GDM1 (cell line): Measurements from ENCODE around the gene DNAAF1.
A peak's percentile ranks its signal among the peaks of the same experiment; 100 is the strongest.
"Not testable (repeated sequence)": the region's sequence is repeated elsewhere in the genome, so short reads cannot be mapped to it uniquely, and the experiment has no call there.

Source experiments
- DNase-seq: peaks from one replicate; lab custom pipeline; 2025; lab: John Stamatoyannopoulos, UW

DNAAF1 gene

DNA sequence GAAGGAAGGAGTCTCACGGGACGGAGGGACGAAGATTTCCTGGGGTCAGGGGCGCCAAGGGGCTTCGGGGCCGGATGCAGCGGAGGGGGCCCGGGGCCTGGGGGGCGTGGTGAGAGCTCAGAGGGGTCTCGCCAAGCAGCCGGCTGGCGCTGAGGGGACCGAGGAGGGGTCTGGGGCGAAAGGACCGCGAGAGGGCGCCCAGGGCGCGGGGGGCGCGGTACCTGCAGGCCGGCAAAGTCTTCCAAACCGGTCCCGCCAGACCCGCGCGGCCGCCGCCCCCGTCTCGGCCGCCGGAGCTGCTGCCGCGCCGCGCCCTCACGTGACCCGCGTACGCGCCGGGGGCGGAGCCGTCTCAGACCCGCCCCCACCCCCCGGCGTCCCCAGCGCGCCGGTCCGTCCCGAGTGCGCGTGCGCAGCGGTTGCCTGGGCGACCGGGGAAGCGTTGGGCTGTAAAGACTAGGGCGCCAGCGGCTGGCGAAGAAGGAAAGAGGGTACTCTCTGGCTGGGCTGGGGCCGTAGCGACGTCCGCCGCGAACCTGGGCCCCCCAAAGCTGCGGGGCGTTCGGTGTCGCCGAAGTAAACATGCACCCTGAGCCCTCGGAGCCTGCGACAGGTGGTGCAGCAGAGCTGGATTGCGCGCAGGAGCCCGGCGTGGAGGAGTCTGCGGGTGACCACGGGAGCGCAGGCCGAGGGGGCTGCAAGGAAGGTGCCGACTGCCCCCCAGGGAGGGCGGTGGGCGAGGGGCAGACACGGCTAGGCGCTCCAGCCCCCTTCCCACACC lies at the start of gene DNAAF1, which contains the start of gene HSDL1:
DNAAF1 (plus strand) TSS at position 450 of the 781 bp plus-strand sequence; CDS start at position 583, 133 bp downstream.
HSDL1 (minus strand) TSS at position 319 of the 781 bp plus-strand sequence. CDS start 13,856 bp downstream, outside the sequence.
- DNase-seq: peak; percentile 63

DNA sequence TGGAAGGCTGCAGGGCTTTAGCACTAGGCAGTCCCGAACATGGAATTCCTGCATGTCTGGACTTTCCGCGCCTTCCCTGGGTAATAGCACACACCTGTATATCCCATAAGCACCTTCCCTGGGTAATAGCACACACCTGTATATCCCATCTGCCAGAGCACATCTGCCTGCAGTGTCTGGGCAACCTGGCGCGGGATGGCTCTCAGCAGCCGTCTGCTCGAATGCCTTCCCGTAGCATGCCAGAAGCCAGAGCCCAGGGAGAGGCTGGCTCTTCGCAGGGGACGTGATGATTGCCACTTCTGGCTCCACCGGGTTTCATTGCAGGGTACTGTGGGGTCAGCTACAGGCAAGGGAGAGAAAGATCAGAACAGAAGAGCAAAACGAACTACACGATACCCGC lies 49.6 kb upstream of the DNAAF1 start:
- DNase-seq: no peak

DNA sequence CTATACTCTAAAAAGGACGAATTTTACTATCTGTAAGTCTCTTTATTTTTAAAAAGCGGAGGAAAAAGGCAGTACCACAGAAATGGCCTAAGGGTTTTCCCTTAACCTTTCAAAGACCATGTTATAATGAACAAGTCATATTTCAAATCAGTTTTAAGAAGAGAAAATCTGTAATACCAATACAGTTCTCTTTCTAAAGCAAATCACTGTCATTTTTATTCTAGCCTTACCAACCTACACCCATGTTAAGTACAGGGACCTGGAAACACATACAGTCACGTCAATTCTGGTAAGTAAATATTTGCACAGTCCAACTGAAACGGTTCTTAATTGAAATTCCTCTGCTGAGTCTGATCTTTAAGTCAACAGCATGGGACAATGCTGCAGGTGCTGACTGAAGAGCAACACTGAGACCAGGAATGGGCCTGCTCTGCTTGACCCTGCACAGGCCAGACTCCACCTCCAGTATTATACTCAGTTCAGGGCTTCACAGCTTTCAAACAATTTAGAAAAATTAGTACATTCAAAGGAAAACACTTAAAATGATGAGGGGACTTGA lies 48.6 kb upstream of the DNAAF1 start:
- DNase-seq: no peak

DNA sequence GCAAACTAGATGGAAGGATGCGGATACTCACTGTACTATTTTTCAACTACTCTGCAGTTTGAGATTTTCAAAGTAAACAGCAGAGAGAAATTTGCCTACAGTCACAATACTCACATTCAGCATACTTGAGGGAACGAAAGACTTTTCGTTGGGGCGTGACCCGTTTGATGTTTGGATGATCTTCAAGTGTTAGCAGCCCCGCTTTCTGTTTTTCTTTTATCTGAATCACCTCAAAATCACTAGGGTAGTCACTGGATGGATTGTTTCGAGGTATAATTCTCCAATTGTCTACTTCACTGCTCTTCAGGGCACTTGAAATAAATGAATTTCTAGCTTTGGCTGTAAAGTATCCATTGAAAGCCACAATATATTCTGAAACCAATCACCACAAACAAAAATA lies 46.2 kb upstream of the DNAAF1 start:
- no peak for DNase-seq

DNA sequence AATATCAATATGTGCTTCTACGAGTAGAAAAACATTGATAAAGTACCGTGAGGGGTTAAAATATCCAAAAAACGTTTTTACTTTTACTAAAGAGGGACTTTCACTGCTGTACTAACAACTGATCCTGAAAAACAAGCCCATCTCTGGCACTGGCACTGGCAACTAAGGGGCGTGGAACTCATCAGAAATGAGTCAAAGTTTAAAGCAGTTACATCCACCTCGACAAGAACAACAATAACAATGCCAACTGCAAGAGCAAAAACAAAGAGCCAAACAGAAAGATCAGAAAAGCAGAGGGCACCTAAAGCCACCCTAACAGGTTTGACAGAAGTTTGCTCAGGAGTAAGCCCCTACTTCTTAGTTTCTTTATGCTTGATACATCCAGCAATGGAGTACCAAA lies 41.4 kb upstream of the DNAAF1 start:
- no peak for DNase-seq

DNA sequence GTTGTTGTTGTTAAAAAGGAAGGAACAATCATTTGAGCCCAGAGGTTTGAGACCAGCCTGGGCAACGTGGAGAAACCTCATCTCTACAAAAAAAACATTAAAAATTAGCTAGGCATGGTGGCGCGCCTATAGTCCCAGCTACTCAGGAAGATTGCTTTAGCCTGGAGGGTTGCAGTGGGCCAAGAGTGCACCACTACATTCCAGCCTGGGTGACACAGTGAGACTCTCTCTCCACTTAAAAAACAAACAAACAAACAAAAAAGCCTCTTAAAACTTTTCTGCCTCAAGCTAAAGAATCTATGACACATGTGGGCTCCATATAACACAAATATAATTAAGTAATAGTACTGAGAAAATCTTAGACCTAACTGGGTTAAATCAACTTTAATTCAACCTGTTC lies 40.9 kb upstream of the DNAAF1 start:
- no peak for DNase-seq

DNA sequence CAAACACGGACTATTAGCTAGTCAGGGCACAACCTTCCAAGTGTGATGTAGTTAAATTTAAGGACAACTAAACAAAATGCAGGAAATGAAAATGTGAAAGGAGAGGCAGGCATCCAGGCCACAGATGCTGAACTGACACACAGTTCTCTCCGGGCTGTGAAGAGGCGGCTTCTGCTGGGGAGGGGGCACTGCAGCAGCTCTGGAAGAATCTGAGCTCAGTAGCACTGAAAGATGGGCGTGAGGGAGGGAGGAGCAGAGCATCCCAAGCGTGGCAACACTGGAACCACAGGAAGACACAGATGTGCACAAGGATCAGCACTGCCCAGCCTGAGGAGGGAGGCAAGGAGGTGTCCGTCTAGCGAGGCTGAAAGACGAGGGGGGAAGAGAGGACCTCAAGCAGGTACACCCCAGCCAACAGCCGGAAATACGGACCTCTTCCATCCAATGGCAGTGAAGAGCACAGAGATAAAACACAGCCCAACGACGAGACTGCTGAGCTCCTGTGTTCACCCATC lies 39.8 kb upstream of the DNAAF1 start:
- DNase-seq: no peak

DNA sequence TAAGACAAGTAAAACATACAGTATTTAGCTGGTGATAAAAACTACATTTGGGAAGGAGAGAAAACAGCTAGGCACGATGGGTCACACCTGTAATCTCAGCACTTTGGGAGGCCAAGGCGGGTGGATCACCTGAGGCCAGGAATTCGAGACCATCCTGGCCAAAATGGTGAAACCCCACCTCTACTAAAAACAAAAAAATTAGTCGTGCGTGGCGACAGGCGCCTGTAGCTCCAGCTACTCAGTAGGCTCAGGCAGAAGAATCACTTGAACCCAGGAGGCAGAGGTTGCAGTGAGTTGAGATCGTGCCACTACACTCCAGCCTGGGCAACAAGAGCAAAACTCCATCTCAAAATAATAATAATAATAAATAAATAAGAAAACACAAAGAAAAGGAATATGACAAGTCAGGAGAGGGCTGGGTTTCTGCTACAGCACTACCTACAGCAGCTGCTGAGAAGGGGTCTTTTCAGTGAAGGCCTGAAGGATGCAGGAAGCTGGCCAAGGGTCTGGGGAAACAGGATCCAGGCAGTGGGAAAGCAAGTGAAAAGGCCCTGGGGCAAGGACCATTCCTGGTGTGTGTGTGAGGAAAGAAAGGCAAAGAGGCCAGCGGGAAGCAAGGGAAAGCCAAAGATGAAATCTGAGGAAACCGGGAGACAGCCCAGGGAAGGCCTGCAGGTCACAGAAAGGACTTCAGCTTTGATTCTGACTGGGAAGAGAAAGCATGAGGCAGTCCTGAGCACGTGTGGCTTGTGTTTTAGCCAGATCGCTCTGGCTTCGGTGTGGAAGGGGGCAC lies 39.0 kb upstream of the DNAAF1 start:
- no peak for DNase-seq

DNA sequence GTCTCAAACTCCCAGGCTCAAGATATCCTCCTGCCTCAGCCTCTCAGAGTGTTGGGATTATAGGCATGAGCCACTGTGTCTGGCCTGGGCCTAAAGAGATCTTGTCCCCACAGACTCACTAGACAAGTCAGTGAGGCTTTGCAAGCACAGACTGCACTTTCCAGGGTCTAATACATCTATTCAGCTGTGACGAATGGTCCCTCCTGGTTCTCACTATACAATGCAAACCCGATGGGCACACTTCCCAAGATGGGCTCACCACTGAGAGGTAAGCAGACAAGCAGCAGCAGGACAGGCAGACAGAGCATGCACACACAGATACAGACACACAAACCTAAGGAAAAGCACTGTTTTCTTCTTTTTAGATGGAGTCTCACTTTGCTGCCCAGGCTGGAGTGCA lies 37.2 kb upstream of the DNAAF1 start:
- DNase-seq: no peak

DNA sequence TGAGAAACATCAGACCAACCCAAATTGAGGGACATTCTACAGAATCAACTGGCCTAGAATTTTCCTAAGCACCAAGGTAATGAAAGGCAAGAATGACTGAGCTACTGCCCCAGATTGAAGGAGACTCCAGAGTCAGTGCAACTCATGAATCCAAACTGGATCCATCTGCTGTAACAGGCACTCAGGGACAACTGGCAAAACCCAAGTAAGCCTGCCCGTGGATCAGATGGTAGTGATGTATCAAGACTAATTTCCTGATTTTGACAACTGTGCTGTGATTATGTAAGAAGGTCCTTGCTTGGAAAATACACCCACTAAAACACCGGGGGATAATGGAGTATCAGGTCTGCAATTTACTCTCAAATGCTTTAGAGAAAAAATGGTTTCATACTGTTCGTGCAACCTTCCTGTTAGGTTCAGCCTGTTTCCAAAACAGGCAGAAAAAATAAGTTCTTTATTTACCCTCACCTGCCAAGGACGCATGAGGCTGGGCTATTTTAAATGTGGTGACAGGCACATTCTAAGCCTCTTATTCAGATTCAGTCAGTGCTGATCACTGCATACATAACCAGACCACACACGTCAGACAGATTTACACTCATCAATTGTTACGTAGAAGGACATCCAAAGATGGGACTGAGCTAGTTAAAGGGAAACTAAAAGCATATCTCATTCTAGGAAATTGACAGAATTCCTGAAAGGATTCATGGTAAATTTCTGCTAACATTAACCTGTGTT lies 35.3 kb upstream of the DNAAF1 start:
- no peak for DNase-seq

DNA sequence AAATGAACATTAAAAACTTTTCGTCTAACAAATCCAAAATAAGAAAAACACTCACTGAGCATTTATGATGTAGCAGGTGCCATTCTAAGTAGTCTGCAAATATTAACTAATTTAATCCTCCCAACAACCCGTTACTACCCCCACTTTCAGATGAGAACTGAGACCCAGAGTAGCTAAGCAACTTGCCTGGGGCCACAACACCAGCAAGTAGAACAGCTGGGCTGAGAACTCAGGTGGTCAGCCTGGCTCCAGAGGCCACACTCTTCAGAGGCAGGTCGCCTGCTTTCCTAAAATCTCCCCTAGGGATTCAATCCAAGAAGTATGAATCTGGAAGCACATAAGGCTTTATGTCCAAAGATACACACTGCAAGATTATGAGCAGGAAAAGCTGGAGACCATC lies 34.6 kb upstream of the DNAAF1 start:
- no peak for DNase-seq

DNA sequence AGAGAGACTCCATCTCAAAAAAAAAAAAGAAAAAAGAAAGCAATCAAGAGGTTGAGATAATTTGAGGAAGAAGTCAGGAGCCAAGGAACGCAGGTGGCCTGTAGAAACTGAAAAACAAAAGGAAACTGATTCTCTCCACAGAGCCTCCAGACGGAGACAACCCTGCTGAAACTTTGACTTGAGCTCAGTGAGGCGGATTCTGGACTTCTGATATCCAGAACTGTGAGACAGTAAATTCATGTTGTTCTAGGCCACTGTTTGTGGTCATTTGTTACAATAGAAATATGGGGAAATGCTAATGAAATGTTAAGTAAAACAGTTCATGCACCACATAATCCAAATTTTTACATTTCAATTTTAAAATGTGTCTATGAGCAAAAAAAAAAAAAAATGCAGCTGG lies 33.6 kb upstream of the DNAAF1 start:
- no peak for DNase-seq

DNA sequence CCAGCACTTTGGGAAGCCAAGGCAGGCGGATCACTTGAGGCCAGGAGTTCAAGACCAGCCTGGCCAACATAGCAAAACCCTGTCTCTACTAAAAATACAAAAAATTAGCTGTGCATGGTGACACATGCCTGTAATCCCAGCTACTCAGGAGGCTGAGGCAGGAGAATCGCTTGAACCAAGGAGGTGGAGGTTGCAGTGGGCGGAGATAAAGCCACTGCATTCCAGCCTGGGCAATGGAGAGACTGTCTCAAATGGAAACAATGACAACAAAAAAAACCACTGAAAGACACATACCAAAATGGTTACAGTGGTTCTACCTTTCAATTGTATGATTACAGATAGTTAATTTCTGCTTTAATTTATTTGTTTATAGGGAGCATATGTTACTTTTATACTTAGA lies 33.2 kb upstream of the DNAAF1 start:
- DNase-seq: not testable (repeated sequence)

DNA sequence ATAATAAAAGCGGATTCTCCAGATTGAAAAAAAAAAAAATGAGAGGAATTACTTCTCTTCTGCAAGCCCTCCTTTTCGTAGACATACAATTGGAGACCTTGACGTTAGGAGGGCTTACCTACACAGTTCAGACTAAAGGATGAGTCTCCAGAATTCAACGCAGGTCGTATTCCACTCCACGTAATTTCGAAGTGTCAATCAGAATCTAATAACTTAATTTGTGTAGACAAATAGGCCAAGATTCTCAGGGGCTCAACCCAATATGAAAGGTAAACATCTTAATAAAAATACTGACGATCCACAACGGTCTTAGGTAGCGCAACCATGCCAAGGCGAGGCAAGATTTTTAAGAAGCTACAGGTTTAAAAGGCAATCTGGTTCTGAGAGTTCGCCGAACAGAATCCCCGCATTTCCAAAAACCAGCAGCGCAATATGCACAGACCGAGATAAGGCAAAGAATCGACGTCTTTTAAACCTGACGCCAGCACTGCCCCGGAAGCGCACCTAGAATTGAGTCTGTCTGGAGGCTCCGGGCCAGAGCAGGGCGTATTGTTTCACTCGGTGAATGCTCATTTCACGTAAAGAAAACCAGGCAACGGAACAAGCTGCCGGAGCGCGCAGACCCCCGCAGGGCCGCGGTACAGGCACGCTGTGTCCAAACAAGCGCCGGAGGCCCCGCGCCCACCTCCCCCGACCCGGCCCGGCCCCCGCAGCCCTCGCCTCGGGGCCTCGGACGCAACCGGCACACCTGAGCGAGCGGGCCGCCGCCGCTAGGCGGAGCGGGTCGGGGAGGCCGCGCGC lies 29.0 kb upstream of the DNAAF1 start:
- DNase-seq: no peak

DNA sequence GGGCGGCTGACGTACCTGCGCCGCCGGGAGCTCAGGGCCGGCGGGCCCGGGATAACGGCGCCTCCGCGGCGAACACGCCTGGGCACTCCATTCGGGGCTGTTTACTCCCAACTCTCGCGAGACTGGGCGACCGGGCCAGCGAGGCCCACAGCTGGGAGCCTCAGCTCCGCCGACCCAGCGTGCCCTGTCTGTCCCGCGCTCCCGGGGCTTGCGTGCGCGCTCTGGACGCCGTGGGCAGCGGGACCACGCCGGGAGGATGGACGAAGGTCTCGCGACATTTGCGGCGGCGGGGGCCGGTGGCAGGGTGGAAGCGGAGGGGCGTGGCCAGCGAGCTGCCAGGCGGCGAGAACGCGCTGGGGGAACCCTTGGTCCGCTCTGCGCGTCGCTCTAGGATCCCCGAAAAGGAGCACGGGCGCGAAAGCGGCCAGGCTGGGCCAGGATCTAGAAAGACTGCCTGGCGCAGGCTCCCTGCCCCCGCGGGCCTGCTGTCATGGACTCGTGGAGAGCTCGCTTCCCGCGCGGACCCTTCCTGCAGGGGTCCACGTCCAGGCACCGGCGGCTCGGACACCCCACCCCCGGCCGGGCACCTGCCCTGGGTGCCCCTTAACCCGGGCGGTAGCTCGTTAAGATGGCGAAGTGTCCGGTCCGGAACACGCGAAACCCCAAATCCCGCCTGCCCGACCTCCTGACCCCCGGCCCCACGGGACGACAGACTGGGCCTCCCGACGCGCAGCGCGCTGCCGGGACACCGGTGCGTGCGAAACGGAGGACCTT lies 28.2 kb upstream of the DNAAF1 start, which contains the start of gene MBTPS1:
MBTPS1 (minus strand) TSS at position 223 of the 774 bp plus-strand sequence. CDS start 15,159 bp downstream, outside the sequence.
- DNase-seq: peak; percentile 90

DNA sequence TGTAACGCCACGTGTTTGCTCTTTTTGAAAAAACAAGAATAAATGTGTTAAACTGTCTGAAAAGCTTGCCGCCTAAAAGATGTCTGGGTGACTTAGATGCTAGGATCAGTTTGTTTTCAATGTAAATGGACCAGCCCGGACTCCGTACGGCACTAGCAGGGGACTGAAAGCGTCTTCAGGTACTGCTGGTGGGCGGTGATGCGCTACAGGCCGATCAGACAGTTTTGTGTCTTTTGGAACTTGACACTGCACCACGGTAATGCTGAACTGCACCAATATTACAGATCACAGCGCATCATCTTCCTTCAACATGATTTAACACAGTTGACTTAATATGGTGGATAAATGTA lies 27.6 kb upstream of the DNAAF1 start:
- DNase-seq: no peak

DNA sequence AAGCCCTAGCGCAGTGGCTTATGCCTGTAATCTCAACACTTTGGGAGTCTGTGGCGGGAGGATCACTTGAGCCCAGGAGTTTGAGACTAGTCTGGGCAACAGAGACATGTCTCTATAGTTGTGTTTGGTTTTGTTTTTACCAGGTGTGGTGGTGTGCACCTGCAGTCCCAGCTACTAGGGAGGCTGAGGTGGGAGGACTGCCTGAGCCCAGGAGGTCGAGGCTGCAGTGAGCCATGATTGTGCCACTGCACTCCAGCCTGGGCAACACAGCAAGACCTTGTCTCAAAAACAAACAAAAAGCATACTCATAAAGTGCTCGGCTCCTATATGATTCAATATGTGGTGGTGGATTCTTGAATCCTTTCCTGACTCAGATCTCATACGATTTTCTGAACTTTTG lies 26.8 kb upstream of the DNAAF1 start:
- DNase-seq: not testable (repeated sequence)

DNA sequence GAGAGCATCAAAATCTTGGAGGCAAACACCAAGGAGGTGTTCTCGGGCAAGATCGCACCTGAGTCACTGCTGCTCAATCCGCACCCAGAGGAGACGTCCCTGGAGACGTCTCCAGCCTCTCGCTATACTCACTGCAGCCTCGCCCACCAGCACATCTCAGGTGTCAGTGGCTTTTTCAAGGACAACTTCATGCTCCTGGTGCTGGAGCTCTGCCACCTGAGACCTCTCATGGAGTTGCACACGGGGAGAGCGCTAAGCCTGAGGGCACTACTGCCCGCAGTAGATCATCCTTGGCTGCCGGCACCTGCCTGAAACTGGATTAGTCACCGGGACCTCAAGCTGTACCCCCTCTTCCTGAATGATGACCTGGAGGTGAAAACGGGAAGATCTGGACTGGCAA lies 25.7 kb upstream of the DNAAF1 start:
- no peak for DNase-seq

DNA sequence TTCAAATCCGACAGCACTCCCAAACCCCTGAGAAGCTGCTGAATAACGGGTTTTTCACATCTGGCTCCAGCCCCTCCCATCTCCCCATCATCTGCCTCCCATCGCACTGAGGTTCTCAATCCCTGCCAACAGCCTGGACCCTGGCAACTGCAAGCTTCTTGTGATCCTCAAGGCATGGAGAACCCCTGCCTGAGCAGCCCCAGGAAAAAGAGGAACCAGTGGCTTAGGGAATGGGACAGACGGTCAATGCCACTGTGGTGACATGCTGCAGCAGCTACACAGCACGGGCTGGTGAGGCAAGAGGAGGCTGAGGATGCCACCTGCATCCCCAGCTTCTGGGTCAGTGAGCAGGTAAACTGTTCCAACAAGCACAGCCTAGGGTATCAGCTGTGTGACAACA lies 25.1 kb upstream of the DNAAF1 start:
- no peak for DNase-seq

DNA sequence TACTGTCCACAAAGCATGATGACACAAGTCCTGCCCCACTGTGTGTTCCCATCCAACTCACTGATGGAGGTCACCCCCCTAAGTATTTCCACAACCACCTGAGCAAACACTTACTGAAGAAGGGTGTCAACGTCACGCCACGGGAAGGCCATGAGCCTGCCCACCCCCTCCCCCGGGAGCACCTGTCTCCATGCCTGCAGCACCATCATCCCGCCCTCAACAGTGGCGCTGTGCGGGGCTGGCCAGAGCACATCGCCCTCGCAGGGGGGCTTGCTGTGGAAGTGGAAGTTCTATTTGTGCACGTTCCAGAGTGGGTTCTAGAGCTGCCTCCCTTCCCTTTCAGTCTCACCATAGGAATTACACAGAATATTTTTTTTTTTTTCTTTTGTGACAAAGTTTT lies 24.1 kb upstream of the DNAAF1 start:
- no peak for DNase-seq
